IPS-NIHi7 (cell line): Measurements from ENCODE around the gene CHRM2.

Experiments used
- DNase-seq: peaks from one replicate; pipeline ENCODE4 v3.0.0; 2012; ENCODE audit warnings: mixed read lengths; ENCODE audit errors: extremely low spot score

CHRM2 gene

GRCh38 chr7:137025469-137026175 lies 157.2 kb downstream of the CHRM2 start:
- no peak for DNase-seq

- DNase-seq, result no peak
Measured at GRCh38 chr7:137026176-137026500, 157.7 kb downstream of the CHRM2 start.

GRCh38 chr7:137032436-137032835 lies 164.0 kb downstream of the CHRM2 start:
- DNase-seq, result no peak

- no peak for DNase-seq
Measured at GRCh38 chr7:137036768-137037167, 168.3 kb downstream of the CHRM2 start.

- no peak for DNase-seq
Measured at GRCh38 chr7:137038706-137039105, 170.3 kb downstream of the CHRM2 start.

- DNase-seq, result no peak
Measured at GRCh38 chr7:137040745-137041144, 172.3 kb downstream of the CHRM2 start.

GRCh38 chr7:137045573-137045972 lies 177.1 kb downstream of the CHRM2 start:
- DNase-seq, result no peak

GRCh38 chr7:137069249-137069963 lies 201.0 kb downstream of the CHRM2 start:
- DNase-seq, result no peak
